Measurements from ENCODE around the gene LRRC58.
"Not testable (repeated sequence)": the region's sequence is repeated elsewhere in the genome, so short reads cannot be mapped to it uniquely, and the experiment has no call there.

The LRRC58 gene

DNA sequence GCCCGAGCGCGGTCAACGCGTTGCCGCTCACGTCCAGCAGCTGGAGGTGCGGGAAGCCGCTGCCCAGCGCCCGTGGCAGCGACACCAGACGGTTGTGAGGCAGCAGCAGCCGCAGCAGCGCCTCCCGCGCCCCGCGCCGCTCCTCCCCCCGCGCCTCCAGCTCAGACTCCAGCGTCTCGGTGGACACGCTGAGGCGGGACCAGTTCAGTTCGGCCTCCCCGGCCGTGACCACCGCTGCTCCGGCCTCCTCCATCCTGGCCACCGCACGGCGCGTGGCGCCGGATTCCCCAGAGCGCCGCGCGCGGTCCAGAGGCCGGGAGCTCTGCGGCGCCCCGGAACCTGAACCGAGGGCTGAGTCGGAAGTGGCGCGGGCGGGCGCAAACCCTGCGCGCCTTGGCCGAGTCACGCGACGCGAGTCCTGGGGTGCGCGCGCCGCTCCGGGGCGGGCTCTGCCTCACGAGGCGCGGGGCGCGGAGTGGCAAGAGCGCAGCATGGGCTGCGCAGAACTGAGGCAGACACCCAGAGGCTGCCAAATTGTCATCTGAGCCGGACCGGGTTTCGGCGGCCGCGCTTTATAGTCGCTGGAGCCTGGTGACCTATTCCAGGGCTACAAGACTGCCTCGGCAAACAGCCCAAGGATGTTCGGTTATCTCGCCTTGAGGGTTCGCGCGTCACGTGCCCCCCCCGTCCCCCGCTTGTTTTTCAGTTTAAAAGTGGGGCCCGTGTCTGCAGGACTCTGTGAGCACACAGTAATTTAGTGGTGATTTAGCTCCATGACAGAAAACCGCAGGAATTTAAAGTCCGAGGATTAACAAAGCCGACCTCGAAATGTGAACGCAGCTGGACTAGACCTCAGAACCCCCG, at the start of gene LRRC58:
Gene LRRC58 (minus strand): TSS at position 364 of the 864 bp plus-strand sequence. CDS start 111 bp downstream, at position 253.
- peak; percentile 91 for DNase-seq
- in situ Hi-C loops (cut with MboI; ENCODE audit: low pct_unique_long_range_greater_than_20kb, low sequenced_read_pairs) = no loop called here

DNA sequence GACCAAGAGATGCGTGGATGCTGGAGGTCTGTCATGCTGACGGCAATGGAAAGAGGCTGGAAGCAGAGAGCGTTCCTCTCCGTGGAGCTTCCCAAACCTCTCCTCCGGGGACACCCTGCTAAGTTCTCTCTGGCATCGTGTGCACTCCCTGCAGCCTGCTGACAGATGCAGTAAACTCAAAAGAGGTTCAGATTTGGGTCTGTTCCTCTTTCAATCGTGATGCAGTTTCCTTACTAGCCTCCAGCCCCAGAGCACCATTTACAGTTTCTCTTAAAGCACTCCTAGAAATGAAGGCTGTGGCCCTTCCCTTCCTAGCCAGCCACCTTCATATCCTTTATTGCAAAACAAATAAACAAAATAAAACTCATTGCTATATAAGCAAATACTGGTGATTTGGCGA, 47.3 kb upstream of the LRRC58 start:
- DNase-seq = no peak
- in situ Hi-C loops (cut with MboI; ENCODE audit: low pct_unique_long_range_greater_than_20kb, low sequenced_read_pairs) = no loop called here

DNA sequence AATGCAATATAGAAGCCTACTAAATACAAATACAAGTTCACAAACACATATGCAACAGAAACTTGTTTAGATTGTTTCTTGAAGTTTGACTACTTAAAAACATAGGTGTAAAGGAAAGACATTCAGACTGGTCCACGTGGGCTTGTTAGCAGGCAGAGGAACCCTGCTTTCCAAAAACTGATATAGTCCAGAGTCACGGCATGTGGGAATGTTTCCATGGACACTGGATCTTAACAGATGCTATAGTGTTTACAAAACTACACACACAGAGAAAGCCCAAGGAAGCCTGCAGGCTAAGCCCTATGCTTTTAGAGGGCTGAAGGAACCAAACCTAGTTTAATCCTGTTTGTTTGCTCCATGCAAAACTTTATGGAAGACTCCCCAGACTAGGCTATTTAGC, 45.2 kb upstream of the LRRC58 start:
- DNase-seq = no peak
- in situ Hi-C loops (cut with MboI; ENCODE audit: low pct_unique_long_range_greater_than_20kb, low sequenced_read_pairs) = no loop called here

DNA sequence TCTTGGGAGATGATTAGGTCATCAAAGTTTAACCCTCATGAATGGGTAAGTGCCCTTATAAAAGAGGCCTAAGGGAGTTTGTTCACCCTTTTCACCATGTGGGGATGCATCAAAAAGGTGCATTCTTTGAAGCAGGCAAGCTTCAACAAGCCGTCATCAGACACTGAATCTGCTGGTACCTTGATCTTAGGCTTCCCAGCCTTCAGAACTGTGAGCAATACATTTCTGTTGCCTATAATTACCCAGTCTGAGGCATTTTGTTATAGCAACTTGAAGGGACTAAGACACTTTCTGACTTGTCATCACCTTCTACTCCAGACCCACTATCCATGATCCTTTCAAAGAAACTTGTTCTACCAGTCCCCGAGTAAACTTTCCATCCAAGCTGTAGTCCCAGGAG, 44.6 kb upstream of the LRRC58 start:
- in situ Hi-C loops (cut with MboI; ENCODE audit: low pct_unique_long_range_greater_than_20kb, low sequenced_read_pairs) = no loop called here
- DNase-seq = no peak

DNA sequence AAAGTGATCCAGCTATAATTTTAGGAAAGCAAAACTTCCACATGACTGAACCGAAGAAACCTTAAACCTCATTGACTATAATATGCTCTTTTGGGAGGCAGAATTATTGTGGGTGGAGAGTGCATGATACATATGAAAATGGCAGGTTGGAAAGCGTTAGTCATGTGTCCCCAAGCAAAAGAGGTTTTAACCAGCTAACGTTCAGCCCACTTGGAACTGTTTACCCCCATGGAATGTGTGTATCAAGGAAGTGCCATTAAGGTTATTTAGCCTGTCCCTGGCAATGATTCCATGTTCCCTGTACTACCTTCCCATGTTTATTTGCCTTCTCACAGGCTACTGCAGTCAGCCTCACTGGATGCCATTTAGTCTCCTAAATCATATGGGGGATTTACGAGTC, 44.1 kb upstream of the LRRC58 start:
- no peak for DNase-seq
- in situ Hi-C loops (cut with MboI; ENCODE audit: low pct_unique_long_range_greater_than_20kb, low sequenced_read_pairs) = no loop called here

DNA sequence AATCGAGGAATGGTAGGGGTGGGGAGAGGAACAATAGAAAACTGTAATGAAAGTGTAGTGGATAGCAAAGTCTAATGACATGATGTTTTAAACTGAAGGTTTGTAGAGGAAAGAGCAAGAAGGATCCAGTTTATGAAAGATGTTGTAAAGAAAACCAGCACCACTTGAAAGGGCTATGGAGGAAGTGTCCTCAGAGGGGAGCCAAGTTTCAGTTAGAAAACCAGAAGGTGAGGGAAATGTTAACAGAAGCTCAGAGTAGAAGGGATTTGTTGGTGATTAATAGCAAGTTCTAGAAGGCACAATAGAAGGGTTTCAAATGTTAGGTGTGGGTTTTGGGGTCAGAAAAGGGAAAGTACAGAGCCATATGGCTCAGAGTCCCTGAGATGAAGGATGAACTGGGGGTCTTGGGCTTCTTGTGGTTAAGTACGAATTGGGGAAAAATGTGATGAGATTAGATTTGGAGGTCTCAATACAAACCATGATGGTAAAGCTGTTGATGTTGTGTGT, 33.8 kb upstream of the LRRC58 start:
- in situ Hi-C loops (cut with MboI; ENCODE audit: low pct_unique_long_range_greater_than_20kb, low sequenced_read_pairs) = no loop called here
- no peak for DNase-seq

DNA sequence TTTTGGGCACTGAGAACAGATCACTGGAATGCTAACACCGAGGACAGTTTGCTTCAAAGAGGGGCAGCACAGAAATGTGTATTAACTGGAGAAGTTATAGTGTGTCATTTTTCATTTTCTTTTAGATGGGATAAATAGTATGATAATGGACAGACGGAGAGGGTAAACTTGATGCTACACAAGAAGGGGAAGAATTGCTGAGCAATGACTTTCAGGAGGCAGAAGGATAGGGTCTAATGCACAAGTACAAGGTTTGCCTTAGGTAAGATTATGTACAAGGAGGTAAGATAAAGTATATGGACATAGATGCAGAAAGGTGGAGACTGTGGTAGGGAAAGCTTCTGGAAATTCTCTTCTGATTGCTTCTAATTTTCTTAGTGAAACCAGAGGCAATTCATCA, 32.3 kb upstream of the LRRC58 start:
- no peak for DNase-seq

DNA sequence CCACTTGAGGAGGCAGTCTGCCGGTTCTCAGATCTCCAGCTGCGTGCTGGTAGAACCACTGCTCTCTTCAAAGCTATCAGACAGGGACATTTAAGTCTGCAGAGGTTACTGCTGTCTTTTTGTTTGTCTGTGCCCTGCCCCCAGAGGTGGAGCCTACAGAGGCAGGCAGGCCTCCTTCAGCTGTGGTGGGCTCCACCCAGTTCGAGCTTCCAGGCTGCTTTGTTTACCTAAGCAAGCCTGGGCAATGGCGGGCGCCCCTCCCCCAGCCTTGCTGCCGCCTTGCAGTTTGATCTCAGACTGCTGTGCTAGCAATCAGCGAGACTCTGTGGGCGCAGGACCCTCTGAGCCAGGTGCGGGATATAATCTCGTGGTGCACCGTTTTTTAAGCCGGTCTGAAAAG, 28.8 kb upstream of the LRRC58 start:
- DNase-seq; in situ Hi-C loops (cut with MboI; ENCODE audit: low pct_unique_long_range_greater_than_20kb, low sequenced_read_pairs): not testable (repeated sequence)

More for the DNA sequence above, 32.3 kb upstream of the LRRC58 start:
- in situ Hi-C loops (cut with MboI; ENCODE audit: low pct_unique_long_range_greater_than_20kb, low sequenced_read_pairs) = no loop called here

DNA sequence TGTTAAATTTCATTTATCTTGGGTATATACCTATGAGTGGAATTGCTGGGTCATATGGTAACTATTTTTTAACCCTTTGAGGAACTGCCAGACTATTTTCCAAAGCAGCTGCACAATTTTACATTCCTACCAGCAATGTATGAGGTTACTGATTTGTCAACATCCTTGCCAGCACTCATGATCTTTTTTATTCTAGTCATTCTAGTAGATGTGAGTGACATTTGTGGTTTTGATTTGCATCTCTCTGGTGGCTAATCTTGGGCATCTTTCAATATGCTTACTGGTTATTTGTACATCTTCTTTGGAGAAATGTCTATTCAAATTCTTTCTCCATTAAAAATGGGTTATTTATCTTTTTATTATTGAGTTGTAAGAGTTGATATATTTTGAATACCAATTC, 21.3 kb upstream of the LRRC58 start:
- in situ Hi-C loops (cut with MboI; ENCODE audit: low pct_unique_long_range_greater_than_20kb, low sequenced_read_pairs) = no loop called here
- DNase-seq = no peak

DNA sequence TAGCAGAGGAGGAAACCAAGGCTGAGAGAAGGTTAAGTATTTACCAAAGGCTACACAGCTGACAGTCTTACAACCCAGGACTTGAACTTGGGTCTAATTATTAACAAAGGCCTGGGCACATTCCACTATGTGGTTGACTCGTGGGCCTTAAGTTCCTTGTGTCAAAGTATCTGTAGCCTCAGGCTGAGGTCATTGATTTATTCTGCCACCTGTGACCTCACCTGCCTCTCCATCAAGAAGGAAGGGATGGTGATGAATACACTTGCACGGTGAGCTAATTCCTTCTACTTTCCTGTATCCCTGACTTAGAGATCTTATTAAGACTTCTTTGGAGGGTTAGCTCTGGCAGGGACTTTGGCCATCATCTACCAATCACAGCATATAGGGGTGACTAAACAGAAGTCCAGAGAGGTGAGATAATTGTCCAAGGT, 19.9 kb upstream of the LRRC58 start:
- no peak for DNase-seq
- in situ Hi-C loops (cut with MboI; ENCODE audit: low pct_unique_long_range_greater_than_20kb, low sequenced_read_pairs) = no loop called here

DNA sequence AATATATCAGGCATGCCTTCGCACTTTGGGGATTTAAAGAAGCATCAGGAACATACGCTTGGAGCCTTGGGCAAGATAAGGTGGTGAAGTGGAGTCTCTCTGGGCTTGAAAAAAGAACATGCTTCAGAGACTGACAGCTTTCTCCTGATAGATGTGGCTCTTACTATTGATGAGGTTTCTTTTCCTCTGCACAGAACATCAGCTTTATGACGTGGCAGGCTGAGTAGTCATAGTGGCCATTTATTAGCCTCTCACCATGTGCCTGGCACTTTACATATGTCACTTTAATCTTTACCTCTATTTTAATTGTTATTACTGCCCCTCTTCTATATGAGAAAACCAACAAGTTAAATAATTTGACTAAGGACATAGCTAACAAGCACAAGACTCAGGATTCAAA, 19.0 kb upstream of the LRRC58 start:
- in situ Hi-C loops (cut with MboI; ENCODE audit: low pct_unique_long_range_greater_than_20kb, low sequenced_read_pairs) = no loop called here

DNA sequence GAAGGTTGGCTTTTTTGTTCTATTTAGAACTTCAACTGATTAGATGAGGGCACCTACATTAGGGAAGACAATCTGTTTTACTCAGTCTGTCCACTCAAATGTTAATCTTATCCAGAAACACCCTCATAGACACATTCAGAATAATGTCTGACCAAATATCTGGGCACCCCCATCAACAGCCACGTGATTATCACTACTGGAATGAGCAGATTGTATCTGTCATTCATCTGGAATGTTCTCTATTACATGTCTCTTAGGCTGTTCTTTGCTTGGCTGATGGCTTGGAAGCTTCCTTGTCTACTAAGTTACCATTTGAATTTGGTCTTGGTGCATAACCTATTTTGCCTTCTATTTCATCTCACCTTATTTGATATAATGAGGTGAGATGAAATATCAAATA, 15.7 kb upstream of the LRRC58 start:
- in situ Hi-C loops (cut with MboI; ENCODE audit: low pct_unique_long_range_greater_than_20kb, low sequenced_read_pairs) = no loop called here
- DNase-seq = no peak

More for the DNA sequence above, 19.0 kb upstream of the LRRC58 start:
- DNase-seq = no peak

DNA sequence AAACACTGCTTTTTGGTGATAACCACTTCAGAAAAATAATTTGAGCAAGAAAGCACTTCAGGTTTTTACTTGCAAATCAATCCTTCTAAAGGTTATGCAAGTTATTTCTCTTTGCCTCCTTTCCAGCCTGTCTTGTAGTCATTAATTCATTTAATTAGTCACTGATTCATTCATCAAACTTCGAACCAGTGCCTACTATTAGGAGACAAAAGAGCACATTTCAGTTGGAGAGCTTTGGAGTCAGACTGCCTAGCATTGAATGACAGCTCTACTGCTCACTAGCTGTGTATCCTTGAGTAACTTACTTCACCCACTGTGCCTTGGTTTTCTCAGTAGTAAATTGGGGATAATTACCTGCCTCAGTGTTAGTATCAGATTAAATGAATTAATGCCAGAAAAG, 14.9 kb upstream of the LRRC58 start:
- no peak for DNase-seq
- in situ Hi-C loops (cut with MboI; ENCODE audit: low pct_unique_long_range_greater_than_20kb, low sequenced_read_pairs) = no loop called here

DNA sequence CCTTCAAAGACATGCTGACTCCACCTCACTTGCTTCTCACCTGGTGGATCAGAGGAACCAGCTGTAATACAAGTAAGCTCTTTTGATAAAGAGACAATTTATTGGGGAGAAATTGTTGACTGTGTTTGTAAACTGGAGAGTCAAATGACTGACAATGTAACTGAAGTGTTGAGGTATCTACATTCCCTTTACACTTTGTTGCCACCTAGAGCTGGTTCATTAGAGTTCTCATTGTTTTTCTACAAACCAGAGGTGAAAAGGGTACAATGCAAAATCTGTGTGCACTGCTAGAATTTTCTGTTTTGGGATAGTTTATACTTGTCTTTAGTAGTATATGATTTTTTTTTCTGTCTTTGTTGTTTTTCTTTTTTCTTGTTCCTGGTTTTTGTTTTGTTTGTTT, 8.7 kb upstream of the LRRC58 start:
- in situ Hi-C loops (cut with MboI; ENCODE audit: low pct_unique_long_range_greater_than_20kb, low sequenced_read_pairs) = no loop called here
- DNase-seq = no peak

DNA sequence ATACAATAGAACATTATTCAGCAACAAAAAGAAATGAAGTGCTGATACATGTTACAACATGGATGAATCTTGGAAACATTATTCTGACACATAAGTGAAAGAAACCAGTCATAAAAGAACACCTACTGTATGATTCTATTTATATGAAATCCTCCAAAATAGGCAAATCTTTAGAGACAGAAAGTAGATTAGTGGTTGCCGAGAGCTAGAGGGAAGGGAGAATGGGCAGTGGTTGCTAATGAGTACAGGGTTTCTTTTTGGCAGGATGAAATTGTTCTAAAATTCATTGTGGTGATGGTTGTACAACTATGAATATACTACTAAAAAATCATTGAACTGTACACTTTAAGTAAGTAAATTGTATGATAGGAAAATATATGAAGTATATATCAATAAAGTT, 6.3 kb upstream of the LRRC58 start:
- no peak for DNase-seq
- in situ Hi-C loops (cut with MboI; ENCODE audit: low pct_unique_long_range_greater_than_20kb, low sequenced_read_pairs) = no loop called here

DNA sequence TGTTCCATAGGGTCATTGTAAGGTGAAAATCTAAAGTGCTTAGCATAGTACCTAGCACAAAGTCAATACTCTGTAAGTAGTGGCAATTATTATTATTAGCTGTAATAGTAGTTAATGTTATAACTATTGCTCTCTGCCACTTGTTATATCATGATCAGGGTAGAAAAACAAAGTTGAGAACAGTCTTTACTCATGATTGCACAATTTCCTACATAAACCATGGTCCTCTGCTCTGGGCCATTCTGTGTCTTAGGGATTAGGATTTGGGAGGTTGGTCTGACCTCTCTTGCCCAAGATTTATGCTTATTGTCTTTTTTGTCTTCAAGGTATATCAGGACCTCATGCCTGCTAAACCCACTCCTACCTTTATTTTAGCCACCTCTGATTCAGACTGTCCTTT, 4.3 kb upstream of the LRRC58 start:
- no peak for DNase-seq
- in situ Hi-C loops (cut with MboI; ENCODE audit: low pct_unique_long_range_greater_than_20kb, low sequenced_read_pairs) = no loop called here

DNA sequence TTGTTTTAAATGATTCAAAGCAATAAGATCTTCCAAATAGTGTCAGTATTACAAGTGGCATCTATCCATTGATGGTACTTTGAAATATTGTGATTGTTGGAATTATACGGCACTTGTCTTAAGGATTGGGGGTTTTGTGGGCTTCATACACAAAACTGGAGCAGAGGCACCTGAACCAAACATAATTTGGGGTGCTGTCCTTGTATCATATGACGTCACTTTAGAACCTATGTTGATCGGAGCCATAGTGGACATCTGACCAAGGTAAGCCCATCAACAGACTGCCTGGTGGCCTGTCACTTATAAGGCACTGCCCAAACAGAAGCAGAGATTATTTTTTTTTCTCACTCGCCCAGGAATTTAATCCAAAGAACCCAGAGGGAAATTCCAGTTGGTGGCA, 2.9 kb upstream of the LRRC58 start:
- DNase-seq = no peak
- in situ Hi-C loops (cut with MboI; ENCODE audit: low pct_unique_long_range_greater_than_20kb, low sequenced_read_pairs) = no loop called here

DNA sequence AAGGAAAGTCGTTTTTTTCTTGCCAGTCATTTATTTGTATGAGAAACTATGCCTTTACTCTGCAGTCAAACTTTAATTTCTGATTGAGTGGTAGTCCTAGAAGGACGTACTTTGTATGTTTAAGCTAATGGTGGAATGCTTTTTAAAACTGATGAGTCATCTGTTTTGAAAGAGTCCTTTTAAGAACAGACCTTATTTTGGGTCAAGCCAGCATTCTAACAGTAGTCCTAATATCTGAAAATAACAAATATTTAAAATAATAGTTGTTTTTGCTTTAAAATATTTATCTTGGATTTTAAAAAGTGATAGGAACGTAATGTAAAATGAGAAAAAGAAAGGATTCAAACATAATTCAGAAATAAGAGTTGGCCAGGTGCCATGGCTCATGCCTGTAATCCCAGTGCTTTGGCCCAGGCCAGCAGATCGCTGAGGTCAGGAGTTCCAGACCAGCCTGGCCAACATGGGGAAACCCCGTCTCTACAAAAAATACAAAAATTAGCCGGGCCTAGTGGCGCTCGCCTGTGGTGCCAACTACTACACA, 1.3 kb upstream of the LRRC58 start:
- in situ Hi-C loops (cut with MboI; ENCODE audit: low pct_unique_long_range_greater_than_20kb, low sequenced_read_pairs) = no loop called here
- peak; percentile 25 for DNase-seq

DNA sequence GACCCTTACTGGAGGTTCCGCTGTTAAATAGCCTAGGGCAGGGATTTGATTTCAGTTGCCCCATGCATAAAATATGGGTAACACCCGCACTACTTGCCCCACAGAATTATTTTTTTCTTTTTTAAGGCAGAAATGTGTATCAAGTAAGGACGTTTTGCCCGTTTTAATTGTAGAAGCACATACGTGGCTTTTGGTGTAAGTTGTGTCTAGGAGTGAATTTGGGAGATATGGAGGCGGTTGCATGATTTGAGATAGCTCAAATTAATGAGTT, 636 bp upstream of the LRRC58 start:
- no peak for DNase-seq
- in situ Hi-C loops (cut with MboI; ENCODE audit: low pct_unique_long_range_greater_than_20kb, low sequenced_read_pairs) = no loop called here

DNA sequence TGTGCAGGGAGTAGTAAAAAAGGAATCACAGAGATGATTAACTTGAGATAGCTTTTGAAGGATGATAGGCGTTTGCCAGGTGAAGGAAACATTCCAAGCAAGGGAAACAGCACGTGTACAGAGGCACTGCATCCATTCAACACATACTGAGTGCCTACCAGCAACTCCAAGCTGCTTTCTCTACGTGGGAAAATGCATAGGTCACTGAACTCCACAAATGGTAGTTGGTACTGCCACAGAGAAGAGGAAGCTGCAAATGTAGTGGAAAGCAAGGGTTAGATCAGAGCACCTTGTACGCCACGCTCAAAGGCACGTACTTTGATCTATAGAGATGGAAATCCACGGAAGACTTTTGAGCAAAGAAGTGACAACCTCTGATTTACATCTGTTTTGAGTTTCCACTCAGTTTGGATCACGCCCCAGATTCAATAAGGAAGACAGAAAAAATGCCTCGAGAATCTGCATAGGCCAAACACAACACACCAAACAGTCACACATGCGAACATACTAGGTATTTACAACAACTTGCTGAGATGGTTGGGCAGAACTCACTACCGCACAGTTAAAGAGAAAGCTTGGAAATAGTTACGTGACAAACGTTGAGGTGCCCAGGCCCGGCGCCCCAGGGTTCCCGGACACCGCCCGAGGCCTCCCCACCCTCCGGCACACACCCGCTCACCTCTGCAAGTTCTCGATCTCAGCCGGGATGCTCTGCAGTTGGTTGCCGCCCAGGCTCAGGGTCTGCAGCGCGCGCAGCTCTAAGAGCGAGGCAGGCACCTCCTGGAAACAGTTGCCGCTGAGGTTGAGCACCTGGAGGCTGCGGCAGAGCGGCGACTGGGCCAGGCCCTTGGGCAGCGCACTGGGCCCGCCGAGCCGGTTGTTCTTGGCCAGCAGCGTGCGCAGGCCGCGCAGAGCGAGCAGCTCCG, 826 bp downstream of the LRRC58 start:
- in situ Hi-C loops (cut with MboI; ENCODE audit: low pct_unique_long_range_greater_than_20kb, low sequenced_read_pairs) = no loop called here
- peak; percentile 65 for DNase-seq
